ENCODE data around the gene TRIM28. TPM values are rescaled to one million over a fixed set of nuclear protein-coding genes. Genes with fewer than 3 reads are reported as not detected.

Gene TRIM28
- total RNA-seq, 1 experiment from 2014 or later = 1,038 TPM

- ChIA-PET POLR2A (ENCODE audit: low non-redundant PET) (no interaction called here), CTCF (no interaction called here)
- peaks cover 16% of the 10 kb centered on the region for H3K4me1 ChIP-seq (ENCODE audit: insufficient read depth, low read length, poor library complexity, severe bottlenecking)
- DNase-seq (ENCODE audit: low spot score) = no peak
- no peaks in the 10 kb centered on the region for H3K9me3 ChIP-seq (ENCODE audit: low read depth, low read length, poor library complexity, severe bottlenecking)
- BruUV-seq (replicated peaks) = no TSS peak
- no peaks in the 10 kb centered on the region for H3K27me3 ChIP-seq (replicated peaks; ENCODE audit: insufficient read depth, low read depth, low read length, poor library complexity)
- H3K4me3 ChIP-seq (ENCODE audit: low read depth, low read length, poor library complexity, severe bottlenecking) = no peak overlapping the region
- H3K27ac ChIP-seq (ENCODE audit: low read depth, low read length, poor library complexity, severe bottlenecking) = no peak overlapping the region
- TF ChIP-seq EZH2 (IDR thresholded peaks at IDR 0.05; ENCODE audit: borderline replicate concordance, low read depth, low read length, poor library complexity, severe bottlenecking) = no peak
- TF ChIP-seq, protein P1, sequence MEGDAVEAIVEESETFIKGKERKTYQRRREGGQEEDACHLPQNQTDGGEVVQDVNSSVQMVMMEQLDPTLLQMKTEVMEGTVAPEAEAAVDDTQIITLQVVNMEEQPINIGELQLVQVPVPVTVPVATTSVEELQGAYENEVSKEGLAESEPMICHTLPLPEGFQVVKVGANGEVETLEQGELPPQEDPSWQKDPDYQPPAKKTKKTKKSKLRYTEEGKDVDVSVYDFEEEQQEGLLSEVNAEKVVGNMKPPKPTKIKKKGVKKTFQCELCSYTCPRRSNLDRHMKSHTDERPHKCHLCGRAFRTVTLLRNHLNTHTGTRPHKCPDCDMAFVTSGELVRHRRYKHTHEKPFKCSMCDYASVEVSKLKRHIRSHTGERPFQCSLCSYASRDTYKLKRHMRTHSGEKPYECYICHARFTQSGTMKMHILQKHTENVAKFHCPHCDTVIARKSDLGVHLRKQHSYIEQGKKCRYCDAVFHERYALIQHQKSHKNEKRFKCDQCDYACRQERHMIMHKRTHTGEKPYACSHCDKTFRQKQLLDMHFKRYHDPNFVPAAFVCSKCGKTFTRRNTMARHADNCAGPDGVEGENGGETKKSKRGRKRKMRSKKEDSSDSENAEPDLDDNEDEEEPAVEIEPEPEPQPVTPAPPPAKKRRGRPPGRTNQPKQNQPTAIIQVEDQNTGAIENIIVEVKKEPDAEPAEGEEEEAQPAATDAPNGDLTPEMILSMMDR (conservative IDR thresholded peaks at IDR 0.05; ENCODE audit: low read depth, low read length) = no peak
- peaks cover 5% of the 10 kb centered on the region for H3K36me3 ChIP-seq (ENCODE audit: insufficient read depth, low read length, poor library complexity, severe bottlenecking)
- intact Hi-C loops (cut with micrococcal nuclease; ENCODE audit: unreplicated experiment) = no loop called here
Measured at GRCh38 chr19:58561373-58562121, 17.7 kb downstream of the TRIM28 start.

GRCh38 chr19:58562122-58563033 lies 18.5 kb downstream of the TRIM28 start:
- no peak for TF ChIP-seq EZH2 (IDR thresholded peaks at IDR 0.05; ENCODE audit: borderline replicate concordance, low read depth, low read length, poor library complexity, severe bottlenecking)
- TF ChIP-seq, protein P1 (conservative IDR thresholded peaks at IDR 0.05; ENCODE audit: low read depth, low read length) = no peak
- Histone ChIP-seq H3K9me3 (ENCODE audit: low read depth, low read length, poor library complexity, severe bottlenecking) (no peaks in the 10 kb centered on the region), H3K4me1 (ENCODE audit: insufficient read depth, low read length, poor library complexity, severe bottlenecking) (peaks cover 16% of the 10 kb centered on the region), H3K27ac (ENCODE audit: low read depth, low read length, poor library complexity, severe bottlenecking) (no peak overlapping the region), H3K27me3 (replicated peaks; ENCODE audit: insufficient read depth, low read depth, low read length, poor library complexity) (no peaks in the 10 kb centered on the region), H3K4me3 (ENCODE audit: low read depth, low read length, poor library complexity, severe bottlenecking) (peak overlapping the region; percentile 43), H3K36me3 (ENCODE audit: insufficient read depth, low read length, poor library complexity, severe bottlenecking) (no peaks in the 10 kb centered on the region)
- ChIA-PET POLR2A (ENCODE audit: low non-redundant PET) (no interaction called here), CTCF (no interaction called here)
- intact Hi-C loops (cut with micrococcal nuclease; ENCODE audit: unreplicated experiment) = no loop called here
- no TSS peak for BruUV-seq (replicated peaks)
- peak; percentile 51 for DNase-seq (ENCODE audit: low spot score)

GRCh38 chr19:58563034-58563573 lies 19.2 kb downstream of the TRIM28 start:
- H3K9me3 ChIP-seq (ENCODE audit: low read depth, low read length, poor library complexity, severe bottlenecking) = no peaks in the 10 kb centered on the region
- H3K27me3 ChIP-seq (replicated peaks; ENCODE audit: insufficient read depth, low read depth, low read length, poor library complexity) = no peaks in the 10 kb centered on the region
- no peak overlapping the region for H3K27ac ChIP-seq (ENCODE audit: low read depth, low read length, poor library complexity, severe bottlenecking)
- H3K4me3 ChIP-seq (ENCODE audit: low read depth, low read length, poor library complexity, severe bottlenecking) = peak overlapping the region; percentile 43
- intact Hi-C loops (cut with micrococcal nuclease; ENCODE audit: unreplicated experiment) = no loop called here
- ChIA-PET CTCF (no interaction called here), POLR2A (ENCODE audit: low non-redundant PET) (no interaction called here)
- TF ChIP-seq, protein P1 (conservative IDR thresholded peaks at IDR 0.05; ENCODE audit: low read depth, low read length) = no peak
- no peak for TF ChIP-seq EZH2 (IDR thresholded peaks at IDR 0.05; ENCODE audit: borderline replicate concordance, low read depth, low read length, poor library complexity, severe bottlenecking)
- no TSS peak for BruUV-seq (replicated peaks)
- peak; percentile 33 for DNase-seq (ENCODE audit: low spot score)
- peaks cover 16% of the 10 kb centered on the region for H3K4me1 ChIP-seq (ENCODE audit: insufficient read depth, low read length, poor library complexity, severe bottlenecking)
- no peaks in the 10 kb centered on the region for H3K36me3 ChIP-seq (ENCODE audit: insufficient read depth, low read length, poor library complexity, severe bottlenecking)
